K562 (cell line): ENCODE measurements around the gene VPS37B. TPM values are rescaled to one million over a fixed set of nuclear protein-coding genes. Genes with fewer than 3 reads are reported as not detected.

ENCODE experiments used
- ARID1B ChIP-seq: fragments of 450-650 bp; IDR thresholded peaks from 2 replicates; pipeline ENCODE4 v1.6.1; 2016; ENCODE audit warnings: antibody characterized with exemption, mild to moderate bottlenecking, inconsistent platforms
- CCAR2 ChIP-seq: fragments of 200-400 bp; formaldehyde crosslinking; IDR thresholded peaks from 2 replicates; pipeline ENCODE4 v1.6.1; 2017; ENCODE audit warnings: mild to moderate bottlenecking, low read depth, low read length
- DACH1 ChIP-seq: fragments of 450-650 bp; IDR thresholded peaks from 2 replicates; pipeline ENCODE4 v1.6.1; 2018; ENCODE audit not compliant: partially characterized antibody
- GTF3C2 ChIP-seq: IDR thresholded peaks from 3 replicates; pipeline ENCODE4 v1.6.1; 2011; ENCODE audit warnings: borderline replicate concordance, mild to moderate bottlenecking, moderate library complexity; ENCODE audit not compliant: insufficient read length; ENCODE audit errors: extremely low read depth
- ILK ChIP-seq: fragments of 450-650 bp; IDR thresholded peaks from 2 replicates; pipeline ENCODE4 v1.6.1; 2016; ENCODE audit warnings: missing genetic modification characterization, low read depth, mild to moderate bottlenecking, missing compliant biosample characterization, moderate library complexity, borderline replicate concordance
- IRF1 ChIP-seq: sonication (generic); formaldehyde crosslinking; IDR thresholded peaks from 2 replicates; pipeline ENCODE4 v1.8.0; 2022; ENCODE audit warnings: missing genetic modification reagents, mild to moderate bottlenecking, borderline replicate concordance
- MITF ChIP-seq: IDR thresholded peaks from 2 replicates; pipeline ENCODE4 v1.6.1; 2014; ENCODE audit warnings: antibody characterized with exemption
- NCOA2 ChIP-seq, 2 experiments: fragments of 450-650 bp; IDR thresholded peaks; 2 replicates each; pipeline ENCODE4 v1.6.1; 2018; ENCODE audit warnings: mild to moderate bottlenecking in 2 of 2, moderate library complexity in 1 of 2; ENCODE audit not compliant: partially characterized antibody in 2 of 2
- NFE2L1 ChIP-seq: fragments of 450-650 bp; IDR thresholded peaks from 2 replicates; pipeline ENCODE4 v1.6.1; 2016; ENCODE audit warnings: missing genetic modification characterization, low read depth, mild to moderate bottlenecking, missing compliant biosample characterization, moderate library complexity, borderline replicate concordance
- POLR3G ChIP-seq: IDR thresholded peaks from 2 replicates; pipeline ENCODE4 v1.6.1; 2011; ENCODE audit not compliant: insufficient read length, insufficient replicate concordance; ENCODE audit errors: extremely low read depth
- PRDM10 ChIP-seq: fragments of 450-650 bp; IDR thresholded peaks from 2 replicates; pipeline ENCODE4 v1.6.1; 2018; ENCODE audit not compliant: partially characterized antibody
- SMARCA4 ChIP-seq: fragments of 450-650 bp; IDR thresholded peaks from 2 replicates; pipeline ENCODE4 v1.6.1; 2016
- SRSF7 ChIP-seq: fragments of 200-400 bp; formaldehyde crosslinking; optimal IDR thresholded peaks from 2 replicates; pipeline ENCODE3; 2017; ENCODE audit warnings: mild to moderate bottlenecking, low read depth, low read length
- STAG1 ChIP-seq: sonication (generic); formaldehyde crosslinking; IDR thresholded peaks from 2 replicates; pipeline ENCODE4 v1.5.0; 2020; ENCODE audit warnings: missing genetic modification reagents, borderline replicate concordance
- TCF7 ChIP-seq: sonication (generic); IDR thresholded peaks from 2 replicates; pipeline ENCODE4 v1.6.1; 2016; ENCODE audit warnings: antibody characterized with exemption, borderline replicate concordance
- ZBTB7A ChIP-seq: IDR thresholded peaks from 2 replicates; pipeline ENCODE4 v1.6.1; 2011; ENCODE audit warnings: low read depth, mild to moderate bottlenecking, low read length, moderate library complexity, borderline replicate concordance; ENCODE audit not compliant: control insufficient read depth
- ZFP1 ChIP-seq: fragments of 450-650 bp; formaldehyde crosslinking; IDR thresholded peaks from 2 replicates; pipeline ENCODE4 v1.4.0; 2020; ENCODE audit warnings: mild to moderate bottlenecking, mixed read lengths
- polyA plus RNA-seq, 8 experiments: library from polyadenylated mRNA; depleted of rRNA in 4 of 8; stranded (reverse) in 5 of 8; unstranded in 3 of 8; fragments of >200 nt; fragmentation: Nextera tagmentation in 2 of 8; fragmentation: Illumina TruSeq in 1 of 8; extraction: Ambion mirVana in 2 of 8; extraction: Trizol in 1 of 8; gene quantifications; 2 replicates each; pipeline versions ENCODE4 v1.2.1 to v1.2.3, GENCODE V29; 2011 to 2014; ENCODE audit warnings: inconsistent platforms in 1 of 8, missing spikeins in 1 of 8
- total RNA-seq, 7 experiments: library from RNA; depleted of rRNA in 6 of 7; stranded (reverse); fragments of >200 nt in 6 of 7; fragmentation: Illumina TruSeq in 2 of 7; extraction: Trizol in 2 of 7; gene quantifications; 2 replicates each; pipeline versions ENCODE4 v1.2.1 to v1.2.3, GENCODE V29; 2011 to 2021; ENCODE audit warnings: low replicate concordance in 1 of 7

VPS37B gene
- total and polyA plus RNA-seq, 9 of the 15 experiments (the other 6 are each of a cell fraction or from before 2014, with no cell fraction given) = 0.28 to 37.4 (median 17.9) TPM

- TF ChIP-seq PRDM10 (peak; percentile 9), CCAR2 (no peak), POLR3G (no peak), STAG1 (CRISPR knock-in tag) (no peak), DACH1 (peak; percentile 16), ILK (tag) (no peak), GTF3C2 (no peak), SRSF7 (no peak), TCF7 (no peak), ZBTB7A (peak; percentile 70; the same call in 1 of the 2 replicates), NFE2L1 (tag) (no peak), SMARCA4 (peak; percentile 94), NCOA2 (IDR thresholded peaks at IDR 0.05; ENCODE audit: partially characterized antibody in 2 of 2) (peak in 1 of 2 experiments; percentile 30), ZFP1 (CRISPR knock-in tag) (no peak), IRF1 (no peak), ARID1B (peak; percentile 96), MITF (peak; percentile 55; the same call in 1 of the 2 replicates)
These were observed 8.8 kb downstream of the VPS37B start (continued) for GRCh38 chr12:122886851-122887818.
